GM12892 (cell line): ENCODE results near the gene CAMSAP2.

ENCODE experiments used
- POLR2A ChIP-seq: IDR thresholded peaks from 2 replicates; pipeline ENCODE4 v1.6.1; 2011; ENCODE audit warnings: low read depth, low read length, control low read depth
- POLR2AphosphoS5 ChIP-seq: IDR thresholded peaks from 2 replicates; pipeline ENCODE4 v1.6.1; 2011; ENCODE audit warnings: low read depth, low read length, control low read depth

GRCh38 chr1:200831091-200831490 is 92.4 kb downstream of the CAMSAP2 start:
- TF ChIP-seq POLR2A (no peak), POLR2AphosphoS5 (no peak)
